GM19193 (cell line): ENCODE measurements around the gene ADAMTS17.

Experiments used
- POLR2A ChIP-seq: IDR thresholded peaks from 4 replicates; pipeline ENCODE4 v1.6.1; 2011; ENCODE audit not compliant: insufficient read depth, insufficient read length; ENCODE audit errors: extremely low read depth

Gene ADAMTS17, protein sequence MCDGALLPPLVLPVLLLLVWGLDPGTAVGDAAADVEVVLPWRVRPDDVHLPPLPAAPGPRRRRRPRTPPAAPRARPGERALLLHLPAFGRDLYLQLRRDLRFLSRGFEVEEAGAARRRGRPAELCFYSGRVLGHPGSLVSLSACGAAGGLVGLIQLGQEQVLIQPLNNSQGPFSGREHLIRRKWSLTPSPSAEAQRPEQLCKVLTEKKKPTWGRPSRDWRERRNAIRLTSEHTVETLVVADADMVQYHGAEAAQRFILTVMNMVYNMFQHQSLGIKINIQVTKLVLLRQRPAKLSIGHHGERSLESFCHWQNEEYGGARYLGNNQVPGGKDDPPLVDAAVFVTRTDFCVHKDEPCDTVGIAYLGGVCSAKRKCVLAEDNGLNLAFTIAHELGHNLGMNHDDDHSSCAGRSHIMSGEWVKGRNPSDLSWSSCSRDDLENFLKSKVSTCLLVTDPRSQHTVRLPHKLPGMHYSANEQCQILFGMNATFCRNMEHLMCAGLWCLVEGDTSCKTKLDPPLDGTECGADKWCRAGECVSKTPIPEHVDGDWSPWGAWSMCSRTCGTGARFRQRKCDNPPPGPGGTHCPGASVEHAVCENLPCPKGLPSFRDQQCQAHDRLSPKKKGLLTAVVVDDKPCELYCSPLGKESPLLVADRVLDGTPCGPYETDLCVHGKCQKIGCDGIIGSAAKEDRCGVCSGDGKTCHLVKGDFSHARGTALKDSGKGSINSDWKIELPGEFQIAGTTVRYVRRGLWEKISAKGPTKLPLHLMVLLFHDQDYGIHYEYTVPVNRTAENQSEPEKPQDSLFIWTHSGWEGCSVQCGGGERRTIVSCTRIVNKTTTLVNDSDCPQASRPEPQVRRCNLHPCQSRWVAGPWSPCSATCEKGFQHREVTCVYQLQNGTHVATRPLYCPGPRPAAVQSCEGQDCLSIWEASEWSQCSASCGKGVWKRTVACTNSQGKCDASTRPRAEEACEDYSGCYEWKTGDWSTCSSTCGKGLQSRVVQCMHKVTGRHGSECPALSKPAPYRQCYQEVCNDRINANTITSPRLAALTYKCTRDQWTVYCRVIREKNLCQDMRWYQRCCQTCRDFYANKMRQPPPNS

DNA sequence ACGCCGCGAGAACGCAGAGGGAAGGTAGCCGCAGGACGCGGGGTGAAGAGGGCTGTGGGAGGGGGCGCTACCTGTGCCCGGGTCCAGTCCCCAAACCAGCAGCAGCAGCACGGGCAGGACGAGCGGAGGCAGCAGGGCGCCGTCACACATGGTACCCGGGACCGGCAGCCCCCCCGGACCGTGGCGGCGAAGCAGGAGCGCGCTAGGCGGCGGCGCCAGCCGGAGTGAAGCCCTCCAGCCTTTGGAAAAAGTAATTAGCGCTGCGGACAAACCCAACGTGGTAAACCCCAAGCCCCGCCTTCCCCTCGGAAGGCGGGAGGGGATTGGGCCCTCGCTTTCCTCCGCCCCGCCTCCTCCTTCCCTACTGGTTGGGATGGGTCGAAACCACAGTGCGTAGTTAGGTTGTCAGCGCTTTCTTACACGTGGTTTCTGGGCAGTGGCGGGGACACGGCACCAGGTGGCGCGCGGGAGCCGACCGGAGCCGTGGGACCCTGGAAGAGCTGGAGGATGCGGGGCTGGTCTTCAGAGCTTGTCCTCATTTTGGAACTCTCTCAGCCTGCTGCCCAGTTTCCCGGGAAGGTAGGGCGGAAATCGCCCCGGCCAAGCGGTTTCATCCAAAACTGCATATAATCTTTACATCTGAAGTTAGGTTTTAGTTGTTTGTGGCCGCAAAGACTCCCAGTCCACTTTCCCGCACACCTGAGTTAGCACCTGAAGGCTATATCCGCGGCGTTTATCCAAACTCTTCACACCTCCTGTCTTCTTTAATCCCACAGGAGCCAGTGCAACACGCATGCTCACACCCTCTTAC, at the start of gene ADAMTS17:
ADAMTS17 (minus strand) TSS at position 226 of the 811 bp plus-strand sequence; CDS start at position 150, 76 bp downstream.
- TF ChIP-seq POLR2A, result no peak

DNA sequence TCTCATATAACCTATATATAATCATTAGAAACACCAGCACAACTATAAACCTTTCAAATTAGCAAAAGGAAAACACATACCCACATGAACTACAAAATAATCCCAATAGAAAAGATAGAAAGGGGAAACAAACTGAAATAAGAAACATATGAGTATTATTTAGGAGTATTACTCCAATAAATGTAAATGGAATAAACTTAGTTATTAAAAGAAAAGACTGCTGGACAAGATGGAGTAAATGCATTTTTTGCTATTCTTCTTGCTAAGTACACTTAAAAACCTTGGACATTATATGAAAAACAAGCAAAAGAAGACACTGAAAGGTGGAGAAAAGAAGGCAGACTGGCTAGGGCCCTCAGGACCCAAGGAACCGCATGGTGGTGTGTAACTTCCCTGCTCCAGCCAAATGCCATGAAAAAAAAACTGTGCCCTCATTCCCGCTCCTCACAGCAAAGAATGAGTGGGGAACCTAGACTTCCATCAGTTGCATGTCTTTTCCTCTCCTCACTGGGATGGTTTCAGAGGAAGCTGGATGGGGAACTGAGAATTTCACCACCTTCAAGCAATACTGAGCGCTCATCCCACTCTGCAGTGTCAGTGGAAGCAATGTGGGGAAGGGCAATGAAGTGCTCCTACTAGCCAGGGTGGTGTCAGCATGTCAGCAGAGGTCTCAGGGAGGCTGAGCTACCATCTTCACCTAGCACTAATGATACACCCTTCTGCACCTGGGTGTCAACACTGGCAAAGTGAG, 43.7 kb upstream of the ADAMTS17 start:
- TF ChIP-seq POLR2A, result no peak

DNA sequence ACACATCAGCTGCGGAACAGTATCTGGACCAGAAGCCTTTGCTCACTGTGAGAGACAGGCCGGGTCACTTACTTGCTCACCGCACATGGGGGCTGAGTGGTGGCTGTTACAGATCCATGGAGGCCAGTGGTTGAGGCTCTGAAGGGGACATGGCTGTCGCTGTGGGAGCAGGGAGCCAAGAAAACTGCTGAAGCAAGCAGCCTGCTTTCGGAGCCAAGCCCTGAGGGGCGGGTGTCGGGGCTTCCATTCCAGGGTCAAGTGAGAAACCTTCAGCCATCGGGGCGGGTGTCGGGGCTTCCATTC, 42.3 kb upstream of the ADAMTS17 start:
- no peak for TF ChIP-seq POLR2A

DNA sequence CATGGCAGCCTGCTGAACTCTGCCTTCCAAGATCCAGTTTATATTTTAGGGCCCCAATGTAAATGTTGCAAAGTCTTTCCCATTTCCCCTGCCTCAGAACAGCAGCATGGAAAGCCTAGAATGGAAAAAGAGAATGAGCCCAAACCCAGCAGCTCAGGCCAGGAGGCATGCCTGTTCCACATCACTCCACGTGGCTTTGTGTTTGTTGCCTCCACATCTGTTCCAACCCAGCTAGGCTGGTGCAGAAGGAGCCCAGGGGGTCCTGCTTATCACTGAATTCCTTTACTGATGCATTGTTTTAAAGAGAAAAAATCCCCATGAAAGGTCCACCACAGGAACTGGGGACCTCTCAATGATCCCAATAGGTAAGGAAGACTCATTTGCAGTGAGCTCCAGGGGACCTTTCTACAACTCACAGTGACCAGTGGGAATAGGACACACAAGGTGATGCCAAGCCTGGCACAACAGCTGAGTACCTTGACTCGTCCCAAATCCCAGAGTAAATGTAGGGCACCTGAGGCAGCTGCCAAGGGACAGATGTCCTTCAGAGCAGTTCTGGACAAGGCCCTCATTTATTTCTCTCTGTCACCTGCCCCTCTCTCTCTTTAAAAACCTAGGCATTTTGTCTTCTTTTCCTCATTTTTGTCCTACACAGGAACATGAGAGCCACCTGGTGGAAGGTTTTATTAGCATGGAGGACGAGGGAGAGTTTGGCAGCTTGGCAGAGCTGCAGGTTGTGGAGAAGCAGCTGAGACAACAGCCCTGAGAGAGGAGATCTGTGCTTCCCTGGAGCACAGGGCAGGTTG, 41.7 kb upstream of the ADAMTS17 start:
- no peak for TF ChIP-seq POLR2A

DNA sequence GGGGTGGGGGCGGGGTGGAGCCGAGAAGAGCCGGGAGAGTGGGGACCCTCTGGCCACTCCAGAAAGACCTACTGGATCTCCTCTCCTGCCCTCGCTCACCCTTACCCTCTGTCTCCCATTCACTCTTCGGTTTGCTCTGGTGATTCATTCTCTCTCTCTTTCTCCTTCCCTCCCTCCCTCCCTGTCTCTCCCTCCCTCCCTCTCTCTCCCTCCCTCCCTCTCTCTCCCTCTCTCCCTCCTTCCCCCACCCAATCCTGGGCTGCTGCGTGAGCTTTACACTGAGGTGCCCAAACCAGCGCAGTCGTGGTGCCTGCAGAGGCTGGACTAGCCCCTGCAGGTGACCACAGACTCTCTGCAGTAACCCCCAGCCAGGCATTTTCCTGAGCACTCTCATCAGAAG, 32.2 kb upstream of the ADAMTS17 start:
- TF ChIP-seq POLR2A, result no peak

DNA sequence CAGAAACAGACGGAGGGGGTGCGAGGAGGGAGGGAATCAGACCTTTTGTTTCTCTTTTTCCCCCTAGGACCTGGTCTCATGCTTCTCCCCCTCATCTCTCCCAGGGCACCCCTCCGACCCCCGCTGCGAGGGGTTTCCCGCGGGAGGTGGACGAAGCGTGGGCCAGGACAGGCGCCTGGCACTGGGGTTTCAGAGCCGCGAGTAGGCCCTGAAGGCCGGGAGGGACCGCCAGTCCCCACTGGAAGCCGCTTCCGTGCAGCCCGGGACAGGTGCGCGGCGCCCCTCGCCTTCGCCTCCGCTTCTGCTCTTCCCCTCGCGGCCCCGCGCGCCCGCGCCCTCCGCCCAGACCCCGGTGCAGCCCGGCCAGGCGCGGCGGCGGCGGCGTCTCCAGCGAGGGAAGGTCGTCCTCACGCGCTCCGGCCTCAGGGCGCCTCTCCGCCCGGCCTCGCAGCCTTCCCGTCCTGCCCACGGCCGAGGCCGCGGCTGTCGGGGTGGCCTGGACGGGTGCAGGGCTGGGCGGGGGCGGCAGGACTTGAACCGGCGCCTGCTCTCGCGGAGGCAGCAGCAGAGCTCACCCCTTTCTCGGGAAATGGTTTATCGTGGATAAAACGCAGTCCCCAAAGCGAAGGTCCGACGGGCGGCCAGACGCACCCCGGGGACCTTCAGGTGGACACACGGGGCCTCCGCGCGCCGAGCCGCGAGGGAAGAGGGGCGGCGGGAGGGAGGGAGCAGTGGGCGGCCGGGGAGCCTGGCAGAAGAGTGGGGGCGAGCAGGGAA, 31.5 kb upstream of the ADAMTS17 start:
- no peak for TF ChIP-seq POLR2A

DNA sequence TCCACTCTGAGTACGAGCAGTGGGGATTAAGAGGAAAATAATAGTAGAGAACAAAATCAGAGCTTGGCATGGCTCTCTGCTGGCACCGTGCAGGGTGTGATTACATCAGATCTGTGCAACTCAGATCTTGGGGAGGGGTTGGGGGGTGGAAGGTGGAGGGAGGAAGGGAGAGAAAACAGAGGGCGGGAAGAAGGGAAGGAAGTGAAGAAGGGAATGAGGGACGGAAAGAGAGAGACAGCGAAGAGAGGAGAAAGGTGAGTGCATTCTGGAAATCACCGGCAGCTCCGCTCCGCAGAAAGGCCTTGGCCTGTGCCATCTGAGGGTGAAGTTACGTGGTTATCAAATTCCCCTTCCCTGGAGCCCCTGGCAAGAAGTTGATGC, 31.0 kb upstream of the ADAMTS17 start:
- no peak for TF ChIP-seq POLR2A

DNA sequence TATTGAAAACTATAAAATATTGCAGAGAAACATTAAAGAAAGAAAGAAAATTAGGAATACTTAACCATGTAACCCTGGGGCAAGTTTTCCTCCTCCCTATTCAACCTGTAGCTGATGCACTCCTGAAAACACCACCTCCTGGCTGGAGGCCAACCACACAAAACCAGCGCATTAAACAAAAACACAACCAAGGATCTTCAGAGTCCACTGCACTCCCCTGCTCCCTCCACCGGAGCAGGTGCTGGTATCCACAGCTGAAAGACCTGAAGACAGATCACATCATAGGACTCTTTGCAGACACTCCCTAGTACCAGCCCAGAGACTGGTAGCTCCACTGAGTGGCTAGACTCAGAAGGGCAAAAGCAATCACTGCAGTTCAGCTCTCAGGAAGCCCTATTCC, 13.6 kb upstream of the ADAMTS17 start:
- no peak for TF ChIP-seq POLR2A

DNA sequence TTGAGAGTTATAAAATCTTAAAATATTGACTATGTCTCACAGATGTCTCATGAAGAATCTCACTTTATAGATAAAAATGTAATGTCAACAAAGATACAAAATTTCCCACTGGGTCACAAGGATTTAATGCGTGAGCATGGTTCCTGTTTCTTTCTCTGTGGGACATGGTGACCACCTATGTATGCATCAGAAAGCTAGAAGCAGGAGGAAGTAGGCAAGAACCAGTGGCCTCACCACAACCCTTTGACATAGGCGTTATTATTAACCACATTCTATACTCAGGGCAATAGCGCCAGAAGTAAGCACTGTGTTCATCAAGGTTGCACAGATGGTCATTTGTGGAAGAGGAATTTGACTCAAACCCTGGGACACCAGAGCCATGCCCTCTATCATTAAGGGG, 11.7 kb upstream of the ADAMTS17 start:
- no peak for TF ChIP-seq POLR2A

DNA sequence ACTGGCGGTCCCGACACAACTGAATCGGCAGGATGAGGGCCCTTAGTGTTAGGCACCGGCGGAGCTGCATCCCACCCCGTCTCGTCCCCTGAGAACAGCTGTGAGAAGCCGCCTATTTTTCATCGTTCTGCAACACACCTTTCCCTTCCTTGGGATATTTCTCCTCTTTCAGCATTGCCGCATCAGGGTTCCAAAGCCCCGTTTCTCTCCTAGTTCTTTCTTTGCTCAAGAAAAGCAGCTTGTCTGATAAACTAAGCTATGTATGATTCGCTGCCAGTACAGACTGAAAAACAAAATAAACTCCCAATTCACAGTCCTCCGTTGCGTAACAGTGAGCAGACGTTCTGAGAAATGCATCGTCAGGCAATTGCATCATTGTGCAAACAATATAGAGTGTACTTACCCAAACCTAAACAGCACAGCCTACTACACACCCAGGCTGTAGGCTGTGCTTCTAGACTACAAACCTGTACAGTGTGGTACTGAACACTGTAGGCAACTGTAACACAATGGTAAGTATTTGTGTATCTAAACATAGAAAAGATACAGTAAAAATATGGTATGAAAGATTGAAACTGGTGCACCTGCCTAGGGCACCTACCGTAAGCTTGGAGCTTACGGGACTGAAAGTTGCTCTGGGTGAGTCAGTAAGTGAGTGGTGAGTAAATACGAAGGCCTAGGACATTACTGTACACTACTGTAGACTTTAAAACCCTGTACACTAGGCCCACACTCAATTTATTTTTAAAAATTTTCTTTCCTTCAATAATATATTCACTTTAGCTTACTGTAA, 8.9 kb upstream of the ADAMTS17 start:
- no peak for TF ChIP-seq POLR2A

DNA sequence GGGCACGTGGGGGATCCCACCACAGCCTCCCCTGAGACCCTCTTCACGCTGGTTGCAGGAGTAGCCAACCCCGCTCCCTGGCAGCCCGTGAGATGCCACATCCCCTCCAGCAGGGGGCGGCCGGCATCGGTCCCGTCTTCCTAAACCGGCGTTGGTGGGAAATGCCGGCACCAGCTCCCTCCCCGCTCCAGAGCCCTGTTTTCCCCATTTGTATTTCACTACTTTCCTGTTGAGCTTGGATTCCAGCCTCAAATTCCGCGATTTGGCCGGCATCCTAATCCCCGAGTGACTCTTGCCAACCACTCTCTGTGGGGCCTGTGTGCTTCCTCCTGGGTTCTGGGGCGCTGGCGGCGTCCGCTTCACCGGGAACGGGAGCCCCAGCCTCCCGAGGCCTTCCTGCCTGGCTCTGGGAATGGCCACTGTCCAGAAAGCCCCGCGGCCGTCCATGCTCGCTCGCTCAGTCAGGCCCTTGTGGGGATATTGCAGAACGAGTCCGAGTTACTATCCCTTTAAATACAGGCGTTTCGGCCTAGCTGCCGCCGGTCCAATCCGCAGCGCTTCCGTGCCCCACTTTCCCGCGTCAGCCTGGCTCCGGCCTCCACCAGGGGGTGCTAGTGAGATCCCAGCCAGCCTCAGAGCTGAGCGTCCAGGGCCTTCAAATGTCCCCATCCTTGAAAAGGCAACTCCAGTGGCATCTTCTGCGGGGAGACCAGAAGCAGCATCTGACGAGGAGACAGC, 8.1 kb upstream of the ADAMTS17 start:
- TF ChIP-seq POLR2A, result no peak
